HL-60/S4 treated with retinoic acid at 250 ng/mL for 4 days and 3 days (cell line): ENCODE data around the gene PLAC9.

ENCODE experiments used
- in situ Hi-C: fragments of 300-500 bp; cut with MboI; formaldehyde crosslinking; loops from 2 replicates; pipeline ENCODE4 v1.7.0; 2022; ENCODE audit warnings: low sequenced_read_pairs

PLAC9 gene

DNA sequence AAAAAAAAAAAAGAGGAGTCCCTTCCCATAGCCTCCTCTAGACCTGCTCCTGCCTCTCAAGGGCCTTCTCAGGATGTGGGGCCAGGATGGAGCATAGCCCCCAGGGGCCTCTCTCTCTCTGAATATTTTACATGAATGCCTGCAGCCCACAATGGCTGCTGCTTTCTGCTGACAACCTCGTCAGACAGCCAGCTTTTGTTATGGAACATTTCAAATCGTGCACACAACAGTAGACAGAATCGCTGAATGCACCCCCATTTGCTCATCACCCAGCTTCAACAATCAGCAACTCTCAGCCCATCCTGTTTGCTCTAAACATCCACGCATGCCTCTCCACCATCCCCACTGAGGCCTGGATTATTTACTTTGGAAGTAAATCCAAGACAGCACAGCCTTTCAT, 5.4 kb downstream of the PLAC9 start:
- in situ Hi-C loops: no loop called here

DNA sequence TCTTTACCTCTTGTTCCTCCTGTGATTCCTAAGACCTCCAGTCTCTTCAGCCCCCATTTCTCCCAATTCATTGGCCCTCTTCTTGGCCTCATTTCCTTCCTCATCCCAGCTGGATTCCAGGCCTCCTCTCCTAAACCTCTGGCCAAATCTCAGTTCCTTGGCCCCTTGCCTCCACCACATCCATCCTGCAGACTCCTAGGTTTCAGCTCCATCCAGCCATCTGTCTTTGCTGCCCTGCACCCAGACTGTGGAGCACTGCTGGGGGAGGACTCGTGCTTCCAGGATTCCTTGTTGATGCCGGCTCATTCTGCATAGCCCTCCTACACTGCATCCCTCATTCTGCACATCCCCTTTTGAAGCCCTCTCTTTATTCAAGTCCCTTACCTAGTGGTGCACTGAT, 6.7 kb downstream of the PLAC9 start:
- in situ Hi-C loops: no loop called here

DNA sequence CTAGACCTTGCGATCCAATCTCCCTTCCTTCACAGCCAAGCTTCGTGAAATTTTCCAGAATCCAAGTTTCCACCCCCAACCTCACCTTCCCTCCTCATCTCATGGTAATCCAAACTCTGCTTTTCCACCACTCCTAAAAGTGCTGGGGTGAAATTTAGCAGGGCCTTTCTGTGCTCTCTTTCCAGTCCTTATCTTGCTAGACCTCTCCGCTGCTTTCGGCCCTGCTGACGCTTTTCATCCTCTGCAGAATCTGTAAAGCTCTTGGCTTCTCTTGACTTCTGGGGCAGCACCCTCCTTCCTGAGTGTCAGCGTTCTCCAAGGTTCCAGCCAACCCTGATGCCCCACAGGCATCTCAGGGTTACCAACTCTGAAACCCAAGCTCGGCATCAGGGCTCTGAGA, 7.7 kb downstream of the PLAC9 start:
- in situ Hi-C loops: no loop called here

DNA sequence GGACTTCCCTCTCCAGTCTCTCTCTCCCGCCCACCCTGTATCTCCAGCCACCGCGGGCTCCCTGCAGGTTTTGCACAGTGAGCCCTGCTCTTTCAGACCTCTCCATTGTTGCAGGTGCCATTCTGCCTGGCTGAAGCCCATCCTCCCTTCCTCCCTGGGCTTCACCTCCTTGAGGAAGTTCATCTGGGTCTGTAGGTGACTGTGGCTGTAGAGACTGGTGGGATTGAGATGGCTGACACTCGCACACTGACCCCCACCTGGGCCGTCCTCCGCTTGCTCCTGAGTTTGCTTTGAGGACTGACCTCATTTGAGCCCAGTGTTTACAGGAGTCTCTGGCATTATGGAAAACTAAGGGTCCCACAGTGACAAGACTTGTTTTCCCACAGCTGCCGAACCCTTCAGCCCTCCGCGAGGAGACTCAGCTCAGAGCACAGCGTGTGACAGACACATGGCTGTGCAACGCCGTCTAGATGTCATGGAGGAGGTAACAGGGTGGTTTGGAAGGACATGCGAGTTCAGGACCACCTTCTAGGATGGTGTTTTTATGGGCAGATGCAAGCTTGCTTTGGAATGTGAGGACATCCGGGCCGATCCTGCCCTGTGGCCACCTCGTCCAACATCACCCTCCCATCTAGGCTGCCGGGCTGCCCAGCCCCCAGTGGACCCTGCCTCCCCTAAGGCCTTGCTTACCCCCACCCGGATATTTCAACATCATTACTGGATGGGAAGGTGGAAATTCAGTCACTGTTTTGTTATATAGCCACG, 9.3 kb downstream of the PLAC9 start:
- in situ Hi-C loops: no loop called here

DNA sequence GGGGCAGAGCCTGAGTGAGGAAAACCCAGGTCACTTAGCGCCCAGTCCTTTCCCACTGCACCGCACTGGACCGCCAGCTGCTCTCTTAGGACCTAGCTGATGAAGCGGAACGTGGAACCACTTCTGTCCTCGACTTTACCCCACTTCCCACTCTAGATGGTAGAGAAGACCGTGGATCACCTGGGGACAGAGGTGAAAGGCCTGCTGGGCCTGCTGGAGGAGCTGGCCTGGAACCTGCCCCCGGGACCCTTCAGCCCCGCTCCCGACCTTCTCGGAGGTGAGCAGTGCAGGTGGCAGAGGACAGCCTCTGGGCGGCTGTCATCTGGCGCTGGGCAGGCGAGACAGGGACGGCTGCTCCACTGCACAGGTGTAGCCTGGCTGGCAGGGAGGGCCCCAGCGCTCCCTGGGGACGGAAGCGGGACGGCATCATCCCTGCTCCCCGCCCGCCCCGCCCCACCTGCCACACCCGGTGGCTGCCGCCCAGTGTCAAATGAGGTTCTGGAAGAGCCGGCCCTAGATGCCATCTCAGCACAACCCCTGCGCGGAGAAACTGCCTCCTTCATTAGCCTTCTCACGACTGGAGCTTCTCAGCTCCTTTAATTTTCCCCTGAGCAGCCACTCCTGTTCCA, 11.7 kb downstream of the PLAC9 start:
- in situ Hi-C loops: no loop called here

DNA sequence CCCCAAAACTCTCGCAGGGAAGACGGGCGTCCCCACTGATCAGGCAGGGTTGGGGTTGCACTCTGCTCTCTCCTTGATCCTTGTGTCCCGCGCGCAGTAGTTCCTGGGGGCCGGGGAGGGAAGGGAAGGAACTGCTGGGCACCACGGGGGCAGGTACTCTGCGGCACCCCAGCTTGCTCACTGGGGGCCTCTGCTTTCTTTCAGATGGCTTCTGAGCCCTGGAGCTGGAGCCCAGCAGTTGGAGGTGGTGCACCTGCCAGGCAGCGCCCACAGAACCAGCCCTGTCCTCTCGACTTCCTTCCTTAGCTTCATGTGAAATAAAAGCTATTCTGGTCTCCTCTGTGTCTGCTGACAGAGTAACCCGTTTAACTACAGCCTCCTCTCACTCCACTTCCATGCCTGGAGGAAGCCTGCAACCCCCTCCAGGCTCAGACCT, 12.2 kb downstream of the PLAC9 start:
- in situ Hi-C loops: loop anchor here (5.0 kb wide), 1 partner anchor 73 kb away; no protein-coding TSS in a partner anchor

DNA sequence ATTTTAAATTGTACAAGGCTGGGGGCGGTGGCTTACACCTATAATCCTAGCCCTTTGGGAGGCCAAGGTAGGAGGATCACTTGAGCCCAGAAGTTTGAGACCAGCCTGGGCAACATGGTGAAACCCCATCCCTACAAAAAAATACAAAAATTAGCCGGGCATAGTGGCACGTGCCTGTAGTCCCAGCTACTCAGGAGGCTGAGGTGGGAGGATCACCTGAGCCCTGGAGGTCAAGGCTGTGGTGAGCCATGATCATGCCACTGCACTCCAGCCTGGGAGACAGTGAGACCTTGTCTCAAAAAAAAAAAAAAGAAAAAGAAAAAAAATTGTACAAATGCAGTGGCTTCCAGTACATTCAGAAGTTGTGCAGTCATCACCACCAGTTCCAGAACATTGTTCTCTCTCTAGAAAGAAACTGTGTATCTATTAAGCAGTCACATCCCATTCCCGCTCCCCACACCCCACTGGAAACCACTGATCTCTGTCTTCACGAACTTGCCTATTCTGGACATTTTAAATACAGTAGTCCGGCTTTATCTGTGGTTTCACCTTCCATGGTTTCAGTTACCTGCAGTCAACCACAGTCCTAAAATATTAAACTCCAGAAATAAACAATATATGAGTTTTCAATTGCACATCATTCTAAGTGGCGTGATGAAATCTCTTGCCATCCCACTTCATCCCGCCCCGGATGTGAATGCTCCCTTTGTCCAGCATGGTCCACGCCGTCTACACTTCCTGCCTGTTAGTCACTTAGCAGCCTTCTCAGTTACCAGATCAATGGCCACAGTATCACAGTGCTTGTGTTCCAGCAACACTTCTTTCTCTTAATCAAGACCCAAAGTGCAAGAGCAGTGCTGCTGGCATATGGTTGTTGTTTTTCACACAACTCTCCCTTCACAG, 13.1 kb downstream of the PLAC9 start:
- in situ Hi-C loops: loop anchor here (5.0 kb wide), 1 partner anchor 72 kb away; no protein-coding TSS in a partner anchor

DNA sequence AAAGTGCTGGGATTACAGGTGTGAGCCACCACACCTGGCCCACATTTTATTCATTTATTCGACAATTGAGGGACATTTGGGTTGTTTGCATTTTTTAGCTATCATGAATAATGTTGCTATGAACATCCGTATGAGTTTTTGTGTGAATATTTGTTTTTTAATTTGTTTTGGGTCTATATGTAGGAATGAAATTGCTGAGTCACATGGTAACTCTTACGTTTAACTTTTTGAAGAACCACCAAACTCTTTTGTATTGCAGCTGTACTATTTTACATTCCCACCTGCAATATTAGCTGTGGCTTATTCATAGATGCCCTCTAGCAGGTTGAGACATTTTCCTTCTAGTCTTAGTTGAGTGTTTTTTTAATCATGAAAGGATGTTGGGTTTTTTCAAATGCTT, 14.4 kb downstream of the PLAC9 start:
- in situ Hi-C loops: loop anchor here (5.0 kb wide), 1 partner anchor 70 kb away; no protein-coding TSS in a partner anchor

DNA sequence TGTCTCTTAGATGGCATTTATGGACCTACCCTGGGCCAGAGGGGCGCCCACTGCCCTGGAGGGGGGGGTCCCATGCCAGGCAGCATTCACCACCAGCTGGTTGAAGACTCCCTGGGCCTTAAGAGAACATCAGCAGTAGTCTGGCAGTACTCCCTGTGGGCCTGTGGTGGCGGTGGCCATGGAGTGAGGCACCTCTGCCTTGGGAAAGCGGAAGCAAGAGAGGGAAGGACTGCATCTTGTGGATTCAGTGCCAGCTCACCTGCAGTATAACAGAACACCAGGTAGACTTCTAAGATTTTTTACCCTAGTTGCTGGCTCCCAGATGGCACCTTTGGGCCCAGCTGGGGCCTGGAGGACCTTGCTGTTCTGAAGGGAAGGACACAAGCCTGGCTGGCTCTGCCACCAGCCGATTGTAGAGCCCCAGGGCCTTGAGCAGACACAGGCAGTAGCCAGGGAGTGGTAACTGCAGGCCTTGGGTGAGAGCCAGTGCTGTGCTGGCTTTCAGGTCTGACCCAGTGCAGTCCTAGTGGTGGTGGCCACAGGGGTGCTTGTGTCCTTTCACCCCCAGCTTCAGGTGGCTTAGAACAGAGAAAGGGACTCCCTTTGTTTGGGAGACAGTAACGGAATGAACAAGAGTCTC, 15.8 kb downstream of the PLAC9 start:
- in situ Hi-C loops: loop anchor here (5.0 kb wide), 1 partner anchor 69 kb away; no protein-coding TSS in a partner anchor

DNA sequence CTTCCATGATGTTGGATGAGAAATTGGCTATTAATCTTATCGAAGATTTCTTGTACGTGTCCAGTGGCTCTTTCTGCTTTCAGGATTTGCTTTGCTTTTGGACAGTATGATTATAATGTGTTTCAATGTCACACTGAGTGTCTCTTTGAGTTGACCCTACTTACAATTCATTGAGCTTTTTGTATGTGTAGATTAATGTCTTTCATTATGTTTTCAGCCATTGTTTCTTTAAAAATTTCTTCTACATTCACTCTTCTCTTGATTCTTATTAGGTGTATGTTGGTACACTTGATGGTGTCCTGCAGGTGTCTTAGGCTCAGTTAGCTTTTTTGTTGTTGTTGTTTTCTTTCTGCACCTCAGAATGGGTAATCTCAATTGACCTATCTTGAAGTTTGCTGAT, 16.6 kb downstream of the PLAC9 start:
- in situ Hi-C loops: loop anchor here (5.0 kb wide), 1 partner anchor 68 kb away; no protein-coding TSS in a partner anchor

DNA sequence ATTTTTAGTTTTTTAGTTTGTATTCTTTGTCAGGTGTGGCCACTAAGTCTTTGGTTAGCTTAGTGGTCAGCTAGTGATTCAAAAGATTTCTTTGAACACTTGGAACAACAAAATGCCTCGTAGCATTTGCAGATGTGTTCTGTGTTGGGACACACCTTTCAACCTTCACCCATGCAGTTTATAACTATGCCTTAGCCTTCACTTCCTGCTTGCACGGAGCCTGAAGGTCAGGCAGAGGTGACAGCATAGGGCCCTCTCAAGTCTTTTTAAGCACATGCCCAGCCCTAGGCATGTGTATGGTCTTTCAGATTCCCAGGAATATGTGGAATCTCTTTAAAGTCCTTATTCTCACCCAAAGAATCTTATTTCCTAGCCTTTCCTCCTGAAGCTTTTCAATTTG, 17.6 kb downstream of the PLAC9 start:
- in situ Hi-C loops: no loop called here

DNA sequence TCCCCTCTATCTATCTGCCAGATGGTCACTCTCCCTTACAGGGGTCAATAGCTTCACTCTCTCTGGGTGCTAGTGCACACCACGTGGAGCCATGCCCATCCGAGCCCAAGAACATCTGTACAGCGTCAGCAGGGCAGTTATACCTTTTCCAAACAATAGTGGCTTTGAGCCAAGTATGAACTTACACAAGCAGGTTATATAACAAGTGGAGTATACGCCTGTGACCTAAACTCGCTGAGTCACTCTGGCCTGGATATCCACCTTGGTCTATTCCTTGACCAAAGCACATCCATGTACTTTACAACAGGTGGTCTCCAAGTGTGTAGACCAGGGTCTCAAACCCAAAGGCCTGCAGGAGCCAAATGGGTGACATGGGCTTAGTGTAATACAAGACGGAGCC, 20.3 kb downstream of the PLAC9 start:
- in situ Hi-C loops: no loop called here

DNA sequence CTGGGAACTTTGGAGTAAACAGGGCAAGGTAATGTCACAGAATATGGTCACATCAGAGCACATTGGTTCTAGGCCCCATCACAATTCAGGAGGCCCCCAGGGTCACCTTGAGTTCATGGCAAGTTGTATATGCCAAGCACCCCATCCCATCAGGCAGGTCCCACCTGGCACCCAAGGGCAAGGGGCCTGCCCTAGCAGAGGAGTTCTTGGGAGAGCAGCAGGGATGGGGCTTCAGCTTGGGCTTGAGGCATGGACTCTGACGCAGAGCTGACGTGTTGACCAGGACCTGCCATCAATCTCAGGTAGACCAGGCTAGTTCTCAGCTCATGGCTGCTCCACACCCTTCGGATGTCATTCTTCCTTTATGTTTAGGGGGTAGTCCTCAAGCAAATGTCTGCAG, 20.9 kb downstream of the PLAC9 start:
- in situ Hi-C loops: no loop called here

DNA sequence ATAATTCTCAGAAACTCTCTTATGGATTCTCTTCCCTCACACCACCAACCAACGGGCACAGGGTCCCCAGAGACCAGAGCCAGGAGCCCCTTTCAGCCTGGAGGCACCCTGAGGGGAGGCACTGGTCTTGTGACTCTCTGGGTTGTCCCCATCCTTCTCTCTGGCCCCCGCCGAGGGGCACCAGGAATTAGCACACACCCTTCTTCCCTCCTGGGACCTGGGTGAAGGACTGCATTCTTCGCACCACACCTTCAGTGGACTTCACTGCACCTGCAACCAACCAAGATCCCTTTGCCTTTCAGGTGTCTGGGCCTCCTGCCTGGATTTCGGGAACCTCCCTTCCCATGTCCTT, 22.1 kb downstream of the PLAC9 start:
- in situ Hi-C loops: no loop called here

DNA sequence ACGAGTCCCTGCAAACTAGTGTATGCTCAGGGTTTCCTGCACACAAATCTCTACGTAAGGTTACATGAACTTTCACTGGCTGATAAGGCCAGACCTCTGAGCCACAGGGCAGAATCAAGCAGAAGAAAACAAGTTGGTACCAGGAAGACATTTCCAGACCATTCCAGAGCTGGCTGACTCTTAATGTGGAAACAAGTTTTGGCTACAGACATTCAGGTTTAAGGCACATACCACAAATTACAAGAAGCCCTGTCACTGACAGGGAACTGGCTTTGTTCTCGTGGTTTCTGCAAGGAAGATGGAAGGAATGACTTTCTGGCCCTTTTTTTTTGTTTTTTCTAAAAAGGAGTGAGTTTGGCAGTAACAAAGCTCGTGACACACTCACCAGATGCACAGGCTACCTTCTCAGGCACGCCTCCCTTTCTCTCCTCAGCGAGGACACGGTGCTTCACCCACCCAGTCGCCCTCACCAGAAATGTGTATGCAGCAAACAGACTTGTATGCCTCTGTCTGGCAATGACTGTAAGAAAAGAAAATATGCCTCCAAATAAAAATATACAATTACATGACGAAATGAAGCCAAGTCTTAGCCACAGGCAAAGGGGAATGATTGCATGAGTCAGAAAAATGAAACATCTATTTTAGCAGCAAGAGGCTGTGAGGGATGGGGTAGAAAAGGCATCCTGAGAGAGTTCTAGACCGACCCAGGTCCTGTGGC, 22.6 kb downstream of the PLAC9 start:
- in situ Hi-C loops: no loop called here

DNA sequence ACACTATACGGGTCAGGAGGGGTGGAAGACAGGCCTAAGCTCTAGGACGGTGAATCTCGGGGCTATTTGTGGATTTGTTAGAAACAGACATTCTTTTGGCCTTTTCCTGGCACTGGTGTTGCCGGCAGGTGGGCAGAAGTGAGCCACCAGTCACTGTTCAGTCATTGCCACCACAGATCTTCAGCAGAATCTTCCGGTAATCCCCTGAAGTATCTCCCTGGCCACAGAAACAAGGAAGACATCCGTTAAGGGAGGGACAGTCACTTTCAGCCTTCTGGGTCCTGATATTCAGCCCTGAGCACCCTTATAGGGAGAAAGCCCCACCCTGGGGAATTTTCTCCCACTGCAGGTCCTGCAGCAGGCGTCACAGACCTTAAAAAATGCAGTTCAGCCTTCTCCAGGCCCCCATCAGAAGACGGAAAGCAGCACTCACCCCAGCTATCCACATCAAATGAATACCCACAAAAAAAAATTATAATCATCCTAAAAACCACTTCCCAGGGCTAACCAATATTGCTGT, 23.2 kb downstream of the PLAC9 start:
- in situ Hi-C loops: no loop called here

DNA sequence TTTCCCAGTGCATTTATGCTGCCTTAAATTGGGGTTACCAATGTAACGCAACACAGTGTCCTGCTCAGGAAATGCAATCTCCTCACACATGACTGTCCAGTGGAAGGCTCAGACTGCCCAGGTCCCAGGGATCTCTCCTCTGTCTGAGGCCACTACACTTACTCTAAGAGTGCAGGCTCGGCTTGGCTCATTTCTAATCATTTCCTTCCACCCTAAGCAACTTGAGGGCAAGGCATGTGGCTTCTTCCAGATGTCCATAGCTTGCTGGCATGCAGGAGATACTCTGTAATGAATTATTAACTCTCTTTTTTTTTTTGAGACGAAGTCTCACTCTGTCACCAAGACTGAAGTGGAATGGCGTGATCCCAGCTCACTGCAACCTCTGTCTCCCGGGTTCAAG, 23.7 kb downstream of the PLAC9 start:
- in situ Hi-C loops: no loop called here

DNA sequence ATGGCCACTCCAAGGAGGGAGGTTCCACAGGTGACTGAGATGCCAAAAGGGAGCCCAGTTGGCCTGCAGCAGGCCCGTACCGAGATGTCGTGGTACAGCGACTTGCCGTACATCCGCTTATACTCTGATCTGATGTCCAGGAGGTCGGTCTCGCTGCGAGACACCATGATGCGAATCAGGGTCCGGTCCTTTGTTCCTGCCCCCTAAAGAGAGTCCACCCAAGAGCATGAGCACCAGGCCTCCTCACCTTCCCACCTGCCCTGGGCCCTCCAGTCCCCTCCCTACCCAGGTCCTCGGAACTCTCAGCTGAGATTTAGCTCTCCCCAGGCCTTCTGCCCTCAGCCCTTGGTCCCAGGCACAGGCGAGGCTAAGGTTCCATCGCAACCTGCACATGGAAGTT, 25.0 kb downstream of the PLAC9 start:
- in situ Hi-C loops: no loop called here

DNA sequence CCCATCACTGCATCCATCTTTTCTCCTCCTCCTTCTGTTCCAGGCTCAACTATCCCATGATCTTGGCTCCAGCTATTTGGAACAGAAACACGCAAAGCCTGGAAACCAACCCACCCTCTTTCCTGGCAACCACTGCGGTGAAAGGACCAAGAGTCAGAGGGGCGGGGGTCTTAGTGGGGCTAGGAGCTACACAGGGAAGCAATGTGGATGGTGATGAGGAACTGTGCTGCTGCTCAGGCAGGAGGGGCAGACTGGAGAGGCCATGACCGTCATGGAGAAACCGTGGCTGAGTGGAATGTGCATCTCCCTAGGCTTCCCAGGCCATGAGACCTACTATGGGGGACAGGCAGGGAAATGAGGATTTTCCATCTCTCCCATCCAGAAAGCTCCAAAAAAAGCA, 25.6 kb downstream of the PLAC9 start:
- in situ Hi-C loops: no loop called here

DNA sequence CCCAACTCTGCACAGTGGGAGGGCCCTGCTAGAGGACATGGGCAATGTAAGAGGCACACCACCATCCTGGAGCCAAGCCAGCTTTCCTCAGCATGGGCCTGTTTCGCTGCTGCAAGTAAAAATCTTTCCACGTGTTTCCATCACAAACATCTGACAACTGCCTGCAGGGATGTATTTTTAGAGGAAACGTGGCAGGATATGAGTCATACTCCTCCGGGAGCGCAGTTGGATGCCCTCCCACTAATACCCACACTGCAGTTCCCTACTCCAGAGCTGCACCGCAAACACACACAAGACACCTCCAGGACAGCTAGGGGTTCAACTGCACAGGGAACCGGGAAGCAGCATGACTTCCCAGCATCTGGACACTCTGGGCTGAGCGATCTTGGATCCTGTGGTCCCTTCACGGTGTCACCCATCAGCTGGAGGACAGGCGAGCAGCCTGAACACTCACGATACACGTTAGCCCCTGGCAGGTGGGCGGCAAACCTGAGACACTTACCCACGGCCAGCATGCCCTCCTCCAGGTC, 26.1 kb downstream of the PLAC9 start:
- in situ Hi-C loops: no loop called here
